GM21367 (cell line): ENCODE results near the gene TRABD2B.

Source experiments
- ATAC-seq: cut with Tn5 transposase; IDR thresholded peaks from one replicate; pipeline ENCODE4 v1.9.1; 2021; ENCODE audit not compliant: unreplicated experiment

Gene TRABD2B

GRCh38 chr1:47886141-47886540 lies 111.0 kb downstream of the TRABD2B start:
- ATAC-seq: no peak

GRCh38 chr1:47885062-47885830 lies 111.9 kb downstream of the TRABD2B start:
- ATAC-seq: no peak

- no peak for ATAC-seq
Observed at GRCh38 chr1:47883963-47884362, 113.2 kb downstream of the TRABD2B start.

GRCh38 chr1:47881505-47882442 lies 115.4 kb downstream of the TRABD2B start:
- no peak for ATAC-seq

- no peak for ATAC-seq
Observed at GRCh38 chr1:47876587-47876963, 120.6 kb downstream of the TRABD2B start.

- ATAC-seq: no peak
Observed at GRCh38 chr1:47875831-47876586, 121.2 kb downstream of the TRABD2B start.

- ATAC-seq: no peak
Observed at GRCh38 chr1:47875036-47875435, 122.1 kb downstream of the TRABD2B start.

GRCh38 chr1:47873337-47873736 lies 123.8 kb downstream of the TRABD2B start:
- ATAC-seq: no peak

- ATAC-seq: no peak
Observed at GRCh38 chr1:47872886-47873285, 124.3 kb downstream of the TRABD2B start.

- ATAC-seq: no peak
Observed at GRCh38 chr1:47871799-47872353, 125.3 kb downstream of the TRABD2B start.

GRCh38 chr1:47870946-47871676 lies 126.1 kb downstream of the TRABD2B start:
- no peak for ATAC-seq

GRCh38 chr1:47870480-47870879 lies 126.7 kb downstream of the TRABD2B start:
- ATAC-seq: no peak

- ATAC-seq: no peak
Observed at GRCh38 chr1:47868348-47868676, 128.9 kb downstream of the TRABD2B start.

- ATAC-seq: no peak
Observed at GRCh38 chr1:47867438-47868347, 129.5 kb downstream of the TRABD2B start.

- ATAC-seq: no peak
Observed at GRCh38 chr1:47866601-47867437, 130.4 kb downstream of the TRABD2B start.

GRCh38 chr1:47865881-47866535 lies 131.2 kb downstream of the TRABD2B start:
- ATAC-seq: no peak

- no peak for ATAC-seq
Observed at GRCh38 chr1:47859092-47859743, 138.0 kb downstream of the TRABD2B start.
